ENCODE measurements around the gene EVC2. TPM values are rescaled to one million over a fixed set of nuclear protein-coding genes. Genes with fewer than 3 reads are reported as not detected.

The EVC2 gene
- total and polyA plus RNA-seq, 2 of the 13 experiments (the other 11 are each of a cell fraction or from before 2014, with no cell fraction given) = not detected

DNA sequence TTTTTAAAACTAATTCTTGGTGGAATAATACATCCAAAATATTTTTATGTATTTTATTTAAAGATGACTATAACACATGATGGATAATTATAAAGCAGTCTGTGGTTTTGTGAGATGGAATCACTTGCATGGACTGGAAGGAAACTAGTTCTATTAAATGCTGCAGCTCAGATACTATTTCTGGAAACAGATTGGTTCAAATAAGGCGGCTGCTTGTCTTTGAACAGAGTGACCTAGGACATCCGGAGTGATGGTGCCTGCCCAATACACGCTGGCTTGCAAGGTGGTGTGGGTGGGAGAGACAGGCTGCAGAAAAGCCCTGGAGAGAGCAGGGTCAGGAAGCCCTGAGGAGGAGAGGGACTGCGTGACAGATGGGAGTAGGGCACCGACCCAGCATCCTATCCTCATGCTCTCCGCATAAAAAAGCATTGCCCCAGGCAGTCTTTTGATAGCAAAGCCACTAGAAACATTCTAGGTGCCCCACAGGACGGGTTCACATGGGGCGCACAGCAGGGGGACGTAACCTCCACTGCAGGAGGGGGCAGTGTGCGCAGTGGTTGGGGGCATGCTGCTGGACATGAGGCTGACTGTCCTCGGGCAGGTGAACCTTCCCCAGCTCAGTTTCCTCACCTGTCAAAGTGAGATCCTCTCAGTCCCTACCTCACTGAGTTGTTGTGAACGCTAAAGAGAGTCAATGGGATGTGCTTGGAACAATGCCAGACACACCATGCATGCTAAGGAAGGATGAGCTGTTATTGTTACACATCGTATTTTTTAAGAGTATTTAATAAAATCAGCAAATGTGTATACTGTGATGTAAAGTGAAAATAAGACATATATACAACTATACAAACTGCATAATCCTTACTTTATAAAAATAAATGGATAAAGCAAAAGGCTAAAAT is 71.3 kb downstream of the EVC2 start:
- ChIA-PET CTCF (ENCODE audit: low intra/inter-chr PET ratio, low total read pairs) (no interaction called here), POLR2A (no interaction called here)
- H3K9ac ChIP-seq (ENCODE audit: insufficient read depth, low read depth, low read length) = no peak overlapping the region
- in situ Hi-C loops (cut with HindIII; ENCODE audit: extremely low pct_ligation_motif_present, low pct_unique_long_range_greater_than_20kb) = no loop called here
- H3K9me3 ChIP-seq (ENCODE audit: low read length) = no peaks in the 10 kb centered on the region
- FAIRE-seq = no peak
- BruUV-seq (replicated peaks) = no TSS peak
- no peaks in the 10 kb centered on the region for H3K36me3 ChIP-seq (replicated peaks in 1 of 2; ENCODE audit: control insufficient read depth in 1 of 2, insufficient read depth in 2 of 2, low read length in 2 of 2)
- 42% methylated on average over 13 of the region's 13 CpGs for WGBS (ENCODE audit: low lambda C conversion rate)
- H3K4me3 ChIP-seq (replicated peaks in 1 of 3; ENCODE audit: insufficient read depth in 1 of 3, low read depth in 2 of 3, low read length in 3 of 3) = no peak overlapping the region
- H3K27me3 ChIP-seq (ENCODE audit: control insufficient read depth in 1 of 2, insufficient read depth in 2 of 2, low read length in 2 of 2) = no peaks in the 10 kb centered on the region; a peak in 1 of 5 replicates
- no peaks in the 10 kb centered on the region for H3K79me2 ChIP-seq (ENCODE audit: insufficient read depth, low read length)
- ATAC-seq = no peak
- H4K20me1 ChIP-seq (ENCODE audit: insufficient read depth, low read length) = no peaks in the 10 kb centered on the region
- no peak for DNase-seq (ENCODE audit: low spot score)
- H3K4me1 ChIP-seq (ENCODE audit: insufficient read depth, low read length) = peaks cover 6% of the 10 kb centered on the region; the same call in 1 of the 2 replicates
- intact Hi-C loops (cut with micrococcal nuclease; ENCODE audit: unreplicated experiment) = no loop called here
- H3K27ac ChIP-seq (ENCODE audit: extremely low read length, insufficient read depth, low read length) = no peak overlapping the region
- H3K4me2 ChIP-seq (ENCODE audit: low read depth, low read length) = no peak overlapping the region
- H2AFZ ChIP-seq (ENCODE audit: low read length) = no peak overlapping the region
- TF ChIP-seq ZNF383 (CRISPR knock-in tag; IDR thresholded peaks at IDR 0.05; ENCODE audit: borderline replicate concordance) (no peak), HOXA3 (CRISPR knock-in tag; IDR thresholded peaks at IDR 0.05) (no peak), ZBTB21 (CRISPR knock-in tag; IDR thresholded peaks at IDR 0.05) (no peak), PTBP1 (IDR thresholded peaks at IDR 0.05; ENCODE audit: low read depth, low read length, poor library complexity, severe bottlenecking) (no peak), EED (CRISPR knock-in tag; IDR thresholded peaks at IDR 0.05) (no peak), ZNF136 (CRISPR knock-in tag; IDR thresholded peaks at IDR 0.05; ENCODE audit: low read depth) (no peak), ZFP37 (CRISPR knock-in tag; IDR thresholded peaks at IDR 0.05; ENCODE audit: borderline replicate concordance) (no peak), ZNF468 (CRISPR knock-in tag; IDR thresholded peaks at IDR 0.05) (no peak)
- TF ChIP-seq, protein P1, sequence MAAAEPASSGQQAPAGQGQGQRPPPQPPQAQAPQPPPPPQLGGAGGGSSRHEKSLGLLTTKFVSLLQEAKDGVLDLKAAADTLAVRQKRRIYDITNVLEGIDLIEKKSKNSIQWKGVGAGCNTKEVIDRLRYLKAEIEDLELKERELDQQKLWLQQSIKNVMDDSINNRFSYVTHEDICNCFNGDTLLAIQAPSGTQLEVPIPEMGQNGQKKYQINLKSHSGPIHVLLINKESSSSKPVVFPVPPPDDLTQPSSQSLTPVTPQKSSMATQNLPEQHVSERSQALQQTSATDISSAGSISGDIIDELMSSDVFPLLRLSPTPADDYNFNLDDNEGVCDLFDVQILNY (CRISPR knock-in tag; conservative IDR thresholded peaks at IDR 0.05) = no peak
- TF ChIP-seq, protein P2, sequence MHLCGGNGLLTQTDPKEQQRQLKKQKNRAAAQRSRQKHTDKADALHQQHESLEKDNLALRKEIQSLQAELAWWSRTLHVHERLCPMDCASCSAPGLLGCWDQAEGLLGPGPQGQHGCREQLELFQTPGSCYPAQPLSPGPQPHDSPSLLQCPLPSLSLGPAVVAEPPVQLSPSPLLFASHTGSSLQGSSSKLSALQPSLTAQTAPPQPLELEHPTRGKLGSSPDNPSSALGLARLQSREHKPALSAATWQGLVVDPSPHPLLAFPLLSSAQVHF (CRISPR knock-in tag; IDR thresholded peaks at IDR 0.05) = no peak
- TF ChIP-seq, protein P3, sequence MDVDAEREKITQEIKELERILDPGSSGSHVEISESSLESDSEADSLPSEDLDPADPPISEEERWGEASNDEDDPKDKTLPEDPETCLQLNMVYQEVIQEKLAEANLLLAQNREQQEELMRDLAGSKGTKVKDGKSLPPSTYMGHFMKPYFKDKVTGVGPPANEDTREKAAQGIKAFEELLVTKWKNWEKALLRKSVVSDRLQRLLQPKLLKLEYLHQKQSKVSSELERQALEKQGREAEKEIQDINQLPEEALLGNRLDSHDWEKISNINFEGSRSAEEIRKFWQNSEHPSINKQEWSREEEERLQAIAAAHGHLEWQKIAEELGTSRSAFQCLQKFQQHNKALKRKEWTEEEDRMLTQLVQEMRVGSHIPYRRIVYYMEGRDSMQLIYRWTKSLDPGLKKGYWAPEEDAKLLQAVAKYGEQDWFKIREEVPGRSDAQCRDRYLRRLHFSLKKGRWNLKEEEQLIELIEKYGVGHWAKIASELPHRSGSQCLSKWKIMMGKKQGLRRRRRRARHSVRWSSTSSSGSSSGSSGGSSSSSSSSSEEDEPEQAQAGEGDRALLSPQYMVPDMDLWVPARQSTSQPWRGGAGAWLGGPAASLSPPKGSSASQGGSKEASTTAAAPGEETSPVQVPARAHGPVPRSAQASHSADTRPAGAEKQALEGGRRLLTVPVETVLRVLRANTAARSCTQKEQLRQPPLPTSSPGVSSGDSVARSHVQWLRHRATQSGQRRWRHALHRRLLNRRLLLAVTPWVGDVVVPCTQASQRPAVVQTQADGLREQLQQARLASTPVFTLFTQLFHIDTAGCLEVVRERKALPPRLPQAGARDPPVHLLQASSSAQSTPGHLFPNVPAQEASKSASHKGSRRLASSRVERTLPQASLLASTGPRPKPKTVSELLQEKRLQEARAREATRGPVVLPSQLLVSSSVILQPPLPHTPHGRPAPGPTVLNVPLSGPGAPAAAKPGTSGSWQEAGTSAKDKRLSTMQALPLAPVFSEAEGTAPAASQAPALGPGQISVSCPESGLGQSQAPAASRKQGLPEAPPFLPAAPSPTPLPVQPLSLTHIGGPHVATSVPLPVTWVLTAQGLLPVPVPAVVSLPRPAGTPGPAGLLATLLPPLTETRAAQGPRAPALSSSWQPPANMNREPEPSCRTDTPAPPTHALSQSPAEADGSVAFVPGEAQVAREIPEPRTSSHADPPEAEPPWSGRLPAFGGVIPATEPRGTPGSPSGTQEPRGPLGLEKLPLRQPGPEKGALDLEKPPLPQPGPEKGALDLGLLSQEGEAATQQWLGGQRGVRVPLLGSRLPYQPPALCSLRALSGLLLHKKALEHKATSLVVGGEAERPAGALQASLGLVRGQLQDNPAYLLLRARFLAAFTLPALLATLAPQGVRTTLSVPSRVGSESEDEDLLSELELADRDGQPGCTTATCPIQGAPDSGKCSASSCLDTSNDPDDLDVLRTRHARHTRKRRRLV (CRISPR knock-in tag; IDR thresholded peaks at IDR 0.05) = no peak
- TF ChIP-seq, protein P4, sequence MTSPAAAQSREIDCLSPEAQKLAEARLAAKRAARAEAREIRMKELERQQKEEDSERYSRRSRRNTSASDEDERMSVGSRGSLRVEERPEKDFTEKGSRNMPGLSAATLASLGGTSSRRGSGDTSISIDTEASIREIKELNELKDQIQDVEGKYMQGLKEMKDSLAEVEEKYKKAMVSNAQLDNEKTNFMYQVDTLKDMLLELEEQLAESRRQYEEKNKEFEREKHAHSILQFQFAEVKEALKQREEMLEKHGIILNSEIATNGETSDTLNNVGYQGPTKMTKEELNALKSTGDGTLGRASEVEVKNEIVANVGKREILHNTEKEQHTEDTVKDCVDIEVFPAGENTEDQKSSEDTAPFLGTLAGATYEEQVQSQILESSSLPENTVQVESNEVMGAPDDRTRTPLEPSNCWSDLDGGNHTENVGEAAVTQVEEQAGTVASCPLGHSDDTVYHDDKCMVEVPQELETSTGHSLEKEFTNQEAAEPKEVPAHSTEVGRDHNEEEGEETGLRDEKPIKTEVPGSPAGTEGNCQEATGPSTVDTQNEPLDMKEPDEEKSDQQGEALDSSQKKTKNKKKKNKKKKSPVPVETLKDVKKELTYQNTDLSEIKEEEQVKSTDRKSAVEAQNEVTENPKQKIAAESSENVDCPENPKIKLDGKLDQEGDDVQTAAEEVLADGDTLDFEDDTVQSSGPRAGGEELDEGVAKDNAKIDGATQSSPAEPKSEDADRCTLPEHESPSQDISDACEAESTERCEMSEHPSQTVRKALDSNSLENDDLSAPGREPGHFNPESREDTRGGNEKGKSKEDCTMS (CRISPR knock-in tag; conservative IDR thresholded peaks at IDR 0.05) = no peak
